ENCODE results near the gene NRXN3. TPM values are rescaled to one million over a fixed set of nuclear protein-coding genes. Genes with fewer than 3 reads are reported as not detected.

Gene NRXN3
- total and polyA plus RNA-seq, 2 donors (not counting 1 experiment from before 2014, with no cell fraction given), result not detected

DNA sequence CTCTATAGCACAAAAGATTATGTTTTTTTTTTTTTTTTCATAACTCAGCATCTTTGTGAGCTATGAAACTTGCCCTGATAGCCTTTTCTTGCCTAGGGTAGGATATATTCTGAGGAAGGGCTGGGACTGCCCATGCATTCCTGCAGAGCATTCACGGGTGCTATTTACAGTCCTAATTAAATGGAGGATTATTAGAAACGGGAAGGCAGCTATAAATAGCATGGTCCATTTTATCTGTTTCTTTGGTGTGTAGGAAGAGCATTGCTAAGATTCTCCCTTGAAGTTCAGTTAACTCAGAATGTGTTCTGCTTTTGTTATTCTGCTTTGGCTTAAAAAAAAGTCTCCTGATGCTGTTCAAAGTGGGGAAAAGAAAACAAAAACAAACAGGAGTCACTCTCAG, 1410.2 kb downstream of the NRXN3 start:
- no peaks in the 10 kb centered on the region for H3K4me1 Mint-ChIP-seq
- Histone ChIP-seq H3K9ac (ENCODE audit: low read length) (no peak overlapping the region), H3K4me2 (replicated peaks; ENCODE audit: low read depth, low read length, poor library complexity, severe bottlenecking) (no peak overlapping the region), H3K9me3 (ENCODE audit: control extremely low read depth in 1 of 3, control insufficient read depth in 2 of 3, insufficient read depth in 1 of 3, low read length in 2 of 3) (peaks cover 0 to 1% (median 0%) of the 10 kb centered on the region in 3 donors), H3K79me2 (ENCODE audit: control insufficient read depth, insufficient read depth, low read length) (no peaks in the 10 kb centered on the region), H3K27ac (ENCODE audit: low read length in 2 of 2) (no peak overlapping the region), H3K4me1 (ENCODE audit: control insufficient read depth in 2 of 2, insufficient read depth in 2 of 2, low read length in 2 of 2) (no peaks in the 10 kb centered on the region), H3K4me3 (ENCODE audit: control extremely low read depth in 1 of 5, extremely low read depth in 1 of 5, insufficient read depth in 1 of 5, low read depth in 2 of 5, low read length in 4 of 5) (no peak overlapping the region), H2AFZ (ENCODE audit: insufficient read depth, low read depth, low read length, poor library complexity, severe bottlenecking) (no peak overlapping the region), H3K27me3 (replicated peaks in 1 of 4; ENCODE audit: control extremely low read depth in 1 of 4, control insufficient read depth in 3 of 4, insufficient read depth in 4 of 4, low read length in 3 of 4) (no peaks in the 10 kb centered on the region), H4K20me1 (ENCODE audit: control insufficient read depth, insufficient read depth, low read length, poor library complexity, severe bottlenecking) (no peaks in the 10 kb centered on the region), H3K36me3 (replicated peaks in 1 of 2; ENCODE audit: control extremely low read depth in 1 of 2, control insufficient read depth in 1 of 2, extremely low read depth in 1 of 2, insufficient read depth in 2 of 2, low read length in 1 of 2) (no peaks in the 10 kb centered on the region)
- H3K4me3 Mint-ChIP-seq, result no peak overlapping the region
- intact Hi-C loops (cut with micrococcal nuclease), result no loop called here
- H3K9me3 Mint-ChIP-seq (ENCODE audit: insufficient read depth), result peaks cover 4% of the 10 kb centered on the region
- POLR2A ChIA-PET, result no interaction called here
- H3K27me3 Mint-ChIP-seq, result no peaks in the 10 kb centered on the region
- CTCF ChIA-PET, result no interaction called here
- ATAC-seq (ENCODE audit: low read depth) (no peak), DNase-seq (no peak)
- WGBS (ENCODE audit: insufficient coverage), result 58% methylated on average over 2 of the region's 2 CpGs
- TF ChIP-seq, protein P1, sequence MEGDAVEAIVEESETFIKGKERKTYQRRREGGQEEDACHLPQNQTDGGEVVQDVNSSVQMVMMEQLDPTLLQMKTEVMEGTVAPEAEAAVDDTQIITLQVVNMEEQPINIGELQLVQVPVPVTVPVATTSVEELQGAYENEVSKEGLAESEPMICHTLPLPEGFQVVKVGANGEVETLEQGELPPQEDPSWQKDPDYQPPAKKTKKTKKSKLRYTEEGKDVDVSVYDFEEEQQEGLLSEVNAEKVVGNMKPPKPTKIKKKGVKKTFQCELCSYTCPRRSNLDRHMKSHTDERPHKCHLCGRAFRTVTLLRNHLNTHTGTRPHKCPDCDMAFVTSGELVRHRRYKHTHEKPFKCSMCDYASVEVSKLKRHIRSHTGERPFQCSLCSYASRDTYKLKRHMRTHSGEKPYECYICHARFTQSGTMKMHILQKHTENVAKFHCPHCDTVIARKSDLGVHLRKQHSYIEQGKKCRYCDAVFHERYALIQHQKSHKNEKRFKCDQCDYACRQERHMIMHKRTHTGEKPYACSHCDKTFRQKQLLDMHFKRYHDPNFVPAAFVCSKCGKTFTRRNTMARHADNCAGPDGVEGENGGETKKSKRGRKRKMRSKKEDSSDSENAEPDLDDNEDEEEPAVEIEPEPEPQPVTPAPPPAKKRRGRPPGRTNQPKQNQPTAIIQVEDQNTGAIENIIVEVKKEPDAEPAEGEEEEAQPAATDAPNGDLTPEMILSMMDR (IDR thresholded peaks at IDR 0.05), result no peak
- no peak for TF ChIP-seq EZH2 (IDR thresholded peaks at IDR 0.05; ENCODE audit: borderline replicate concordance, insufficient read depth, low read depth, low read length, poor library complexity, severe bottlenecking)
- H3K27ac Mint-ChIP-seq, result no peak overlapping the region

DNA sequence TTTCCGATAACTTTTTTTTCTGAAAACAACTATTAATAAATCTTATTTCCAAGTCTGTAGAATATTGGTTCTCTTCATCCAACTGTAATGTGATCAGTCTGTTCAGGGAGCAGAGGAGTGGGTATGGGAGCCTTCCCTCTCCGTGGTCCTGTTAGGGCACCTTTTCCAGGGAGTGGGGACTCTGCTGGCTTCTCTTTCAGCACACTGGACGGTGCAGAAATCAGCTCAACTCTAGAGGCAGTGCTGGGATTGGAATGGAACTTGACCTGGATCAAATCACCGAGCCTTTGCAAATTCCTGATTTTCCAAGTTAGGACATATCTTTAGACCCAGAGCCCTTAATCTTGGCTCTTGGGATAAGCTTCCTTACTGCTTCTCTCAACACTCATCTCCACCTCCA, 1410.7 kb downstream of the NRXN3 start:
- TF ChIP-seq, protein P1 (IDR thresholded peaks at IDR 0.05), result no peak
- TF ChIP-seq EZH2 (IDR thresholded peaks at IDR 0.05; ENCODE audit: borderline replicate concordance, insufficient read depth, low read depth, low read length, poor library complexity, severe bottlenecking), result no peak
- POLR2A ChIA-PET, result no interaction called here

More for the DNA sequence above, 1410.7 kb downstream of the NRXN3 start:
- 80% methylated on average over 3 of the region's 4 CpGs for whole genome bisulfite sequencing (ENCODE audit: insufficient coverage)
- H3K9ac ChIP-seq (ENCODE audit: low read length), result no peak overlapping the region
- H3K4me1 ChIP-seq (ENCODE audit: control insufficient read depth in 2 of 2, insufficient read depth in 2 of 2, low read length in 2 of 2), result no peaks in the 10 kb centered on the region
- no peak for DNase-seq
- no peaks in the 10 kb centered on the region for H4K20me1 ChIP-seq (ENCODE audit: control insufficient read depth, insufficient read depth, low read length, poor library complexity, severe bottlenecking)
- H3K27ac ChIP-seq (ENCODE audit: low read length in 2 of 2), result no peak overlapping the region
- H3K9me3 ChIP-seq (ENCODE audit: control extremely low read depth in 1 of 3, control insufficient read depth in 2 of 3, insufficient read depth in 1 of 3, low read length in 2 of 3), result peaks cover 0 to 1% (median 0%) of the 10 kb centered on the region in 3 donors
- H3K79me2 ChIP-seq (ENCODE audit: control insufficient read depth, insufficient read depth, low read length), result no peaks in the 10 kb centered on the region
- no peaks in the 10 kb centered on the region for H3K27me3 ChIP-seq (replicated peaks in 1 of 4; ENCODE audit: control extremely low read depth in 1 of 4, control insufficient read depth in 3 of 4, insufficient read depth in 4 of 4, low read length in 3 of 4)
- Mint-ChIP-seq H3K27ac (no peak overlapping the region), H3K4me3 (no peak overlapping the region), H3K4me1 (no peaks in the 10 kb centered on the region), H3K27me3 (no peaks in the 10 kb centered on the region), H3K9me3 (ENCODE audit: insufficient read depth) (peaks cover 4% of the 10 kb centered on the region)
- H2AFZ ChIP-seq (ENCODE audit: insufficient read depth, low read depth, low read length, poor library complexity, severe bottlenecking), result no peak overlapping the region
- CTCF ChIA-PET, result no interaction called here
- no peak overlapping the region for H3K4me3 ChIP-seq (ENCODE audit: control extremely low read depth in 1 of 5, extremely low read depth in 1 of 5, insufficient read depth in 1 of 5, low read depth in 2 of 5, low read length in 4 of 5)
- intact Hi-C loops (cut with micrococcal nuclease), result no loop called here
- H3K4me2 ChIP-seq (replicated peaks; ENCODE audit: low read depth, low read length, poor library complexity, severe bottlenecking), result no peak overlapping the region
- ATAC-seq (ENCODE audit: low read depth), result no peak
- no peaks in the 10 kb centered on the region for H3K36me3 ChIP-seq (replicated peaks in 1 of 2; ENCODE audit: control extremely low read depth in 1 of 2, control insufficient read depth in 1 of 2, extremely low read depth in 1 of 2, insufficient read depth in 2 of 2, low read length in 1 of 2)
